Ascending aorta (tissue), 2 donors: ENCODE measurements around the gene DPPA4. TPM values are rescaled to one million over a fixed set of nuclear protein-coding genes. Genes with fewer than 3 reads are reported as not detected.
"Not testable (repeated sequence)": the region's sequence is repeated elsewhere in the genome, so short reads cannot be mapped to it uniquely, and the experiment has no call there.

Source experiments
- DNase-seq, 2 donors: peaks; one replicate each; pipeline ENCODE4 v3.0.0-alpha.2; 2019; ENCODE audit warnings: low spot score in 2 of 2
- H3K27ac ChIP-seq, 2 donors: fragments of 200-600 bp; sonication (generic); one replicate each; pipeline ENCODE4 v1.5.1; 2016 to 2017; ENCODE audit warnings: mild to moderate bottlenecking in 1 of 2
- H3K27me3 ChIP-seq: fragments of 200-600 bp; sonication (generic); one replicate; pipeline ENCODE4 v1.5.1; 2017
- H3K36me3 ChIP-seq, 2 donors: fragments of 200-600 bp; sonication (generic); one replicate each; pipeline ENCODE4 v1.5.1; 2016
- H3K4me1 ChIP-seq, 2 donors: fragments of 200-600 bp; sonication (generic); one replicate each; pipeline ENCODE4 v1.5.1; 2016 to 2017; ENCODE audit warnings: mild to moderate bottlenecking in 1 of 2
- H3K4me3 ChIP-seq, 2 donors: fragments of 200-600 bp; sonication (generic); one replicate each; pipeline ENCODE4 v1.5.1; 2016 to 2017; ENCODE audit warnings: mild to moderate bottlenecking in 1 of 2
- H3K9me3 ChIP-seq, 2 donors: fragments of 200-600 bp; sonication (generic); one replicate each; pipeline ENCODE4 v1.5.1; 2016
- CTCF ChIP-seq, 3 experiments: fragments of 200-600 bp in 2 of 3; fragments of 450-650 bp in 1 of 3; sonication (generic) in 2 of 3; IDR thresholded peaks; one replicate each; pipeline ENCODE4 v1.5.1; 2016 to 2019; ENCODE audit warnings: antibody characterized with exemption in 3 of 3, mild to moderate bottlenecking in 1 of 3, moderate library complexity in 1 of 3
- intact Hi-C: fragments of 100-400 bp; cut with DNase I; formaldehyde crosslinking; loops from one replicate; pipeline ENCODE4 v1.15.1; 2023
- total RNA-seq: library from RNA; depleted of rRNA; stranded (reverse); fragments of >200 nt; gene quantifications from one replicate; pipeline ENCODE4 v1.1.0, GENCODE V29; 2016

Gene DPPA4
- total RNA-seq, 1 donor from 2014 or later = not detected

DNA sequence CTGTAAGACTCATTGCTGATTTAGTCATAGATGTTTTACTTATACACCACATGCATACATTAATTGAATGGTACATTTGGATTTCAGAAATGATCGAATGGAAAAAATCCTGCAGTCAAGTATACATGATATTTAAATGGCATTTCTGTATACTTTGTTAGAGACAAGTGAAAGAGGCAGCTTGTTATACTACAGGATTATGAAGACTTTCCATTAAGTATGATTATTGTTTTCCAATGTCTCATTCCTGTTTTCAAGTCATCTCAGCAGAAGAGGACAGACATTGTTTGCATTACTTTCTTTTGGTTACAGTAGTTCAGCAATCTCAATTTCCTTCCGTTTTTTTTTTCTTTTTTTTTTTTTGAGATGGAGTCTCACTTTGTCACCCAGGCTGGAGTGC lies 36.6 kb upstream of the DPPA4 start:
- Histone ChIP-seq H3K27ac (no peak overlapping the region), H3K9me3 (no peaks in the 10 kb centered on the region), H3K36me3 (no peaks in the 10 kb centered on the region), H3K27me3 (no peaks in the 10 kb centered on the region), H3K4me1 (no peaks in the 10 kb centered on the region), H3K4me3 (no peak overlapping the region)
- DNase-seq = no peak
- intact Hi-C loops = no loop called here
- no peak for TF ChIP-seq CTCF (IDR thresholded peaks at IDR 0.05)

GRCh38 chr3:109372639-109373038 lies 35.3 kb upstream of the DPPA4 start:
- no peaks in the 10 kb centered on the region for H3K27me3 ChIP-seq
- H3K9me3 ChIP-seq = no peaks in the 10 kb centered on the region
- TF ChIP-seq CTCF (IDR thresholded peaks at IDR 0.05) = no peak
- intact Hi-C loops = no loop called here
- no peak overlapping the region for H3K4me3 ChIP-seq
- H3K4me1 ChIP-seq = no peaks in the 10 kb centered on the region
- H3K27ac ChIP-seq = no peak overlapping the region
- DNase-seq = no peak
- H3K36me3 ChIP-seq = no peaks in the 10 kb centered on the region

DNA sequence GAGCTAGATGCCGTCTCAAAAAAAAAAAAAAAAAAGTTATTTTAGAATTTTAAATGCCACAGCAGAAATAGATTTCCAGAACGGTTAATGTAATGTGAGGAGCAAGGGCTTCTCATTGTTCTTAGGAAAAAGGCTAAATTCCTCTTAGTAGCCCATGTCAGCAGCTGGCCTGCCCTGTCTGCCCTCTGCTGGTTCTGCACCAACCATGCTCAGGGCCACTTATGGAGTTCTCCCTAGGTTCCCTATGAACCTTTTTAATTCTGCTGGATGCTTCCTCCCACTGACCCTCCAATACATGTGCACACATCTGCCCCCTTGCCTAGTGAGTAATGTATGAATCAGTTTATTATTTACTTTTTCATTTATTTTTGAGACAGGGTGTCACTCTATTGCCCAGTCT lies 32.2 kb upstream of the DPPA4 start:
- no peak for DNase-seq
- intact Hi-C loops = no loop called here
- Histone ChIP-seq H3K4me3 (no peak overlapping the region), H3K27ac (no peak overlapping the region), H3K36me3 (no peaks in the 10 kb centered on the region), H3K4me1 (no peaks in the 10 kb centered on the region), H3K9me3 (no peaks in the 10 kb centered on the region), H3K27me3 (no peaks in the 10 kb centered on the region)
- TF ChIP-seq CTCF (IDR thresholded peaks at IDR 0.05) = no peak

GRCh38 chr3:109364088-109364487 lies 26.7 kb upstream of the DPPA4 start:
- H3K4me1 ChIP-seq = no peaks in the 10 kb centered on the region
- no peaks in the 10 kb centered on the region for H3K27me3 ChIP-seq
- TF ChIP-seq CTCF (IDR thresholded peaks at IDR 0.05) = no peak
- DNase-seq = no peak
- intact Hi-C loops = no loop called here
- H3K9me3 ChIP-seq = no peaks in the 10 kb centered on the region
- H3K27ac ChIP-seq = no peak overlapping the region
- H3K4me3 ChIP-seq = no peak overlapping the region
- H3K36me3 ChIP-seq = no peaks in the 10 kb centered on the region

DNA sequence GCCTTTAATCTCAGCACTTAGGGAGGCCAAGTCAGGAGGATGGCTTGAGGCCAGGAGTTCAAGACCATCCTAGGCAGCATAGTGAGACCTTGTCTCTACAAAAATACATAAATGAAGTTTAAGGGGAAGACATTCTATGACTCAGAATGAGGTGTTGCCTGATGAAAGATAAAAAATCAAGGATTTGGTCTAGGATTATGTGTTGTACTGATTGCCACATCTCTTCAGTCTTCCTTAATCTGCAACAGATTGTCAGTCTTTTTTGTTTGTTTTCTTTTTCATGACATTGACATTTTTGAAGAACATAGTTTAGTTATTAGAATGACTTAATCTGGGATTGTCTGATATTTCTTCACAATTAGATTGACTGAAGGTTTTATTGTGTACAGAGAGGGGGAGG lies 26.3 kb upstream of the DPPA4 start:
- no peak for TF ChIP-seq CTCF (IDR thresholded peaks at IDR 0.05)
- DNase-seq = no peak
- no peak overlapping the region for H3K4me3 ChIP-seq
- H3K27me3 ChIP-seq = no peaks in the 10 kb centered on the region
- intact Hi-C loops = no loop called here
- no peaks in the 10 kb centered on the region for H3K36me3 ChIP-seq
- no peak overlapping the region for H3K27ac ChIP-seq
- H3K9me3 ChIP-seq = no peaks in the 10 kb centered on the region
- H3K4me1 ChIP-seq = no peaks in the 10 kb centered on the region

GRCh38 chr3:109362823-109363222 lies 25.5 kb upstream of the DPPA4 start:
- intact Hi-C loops = no loop called here
- H3K4me3 ChIP-seq = no peak overlapping the region
- H3K27me3 ChIP-seq = no peaks in the 10 kb centered on the region
- H3K36me3 ChIP-seq = no peaks in the 10 kb centered on the region
- TF ChIP-seq CTCF (IDR thresholded peaks at IDR 0.05) = no peak
- no peak for DNase-seq
- H3K4me1 ChIP-seq = no peaks in the 10 kb centered on the region
- H3K9me3 ChIP-seq = no peaks in the 10 kb centered on the region
- H3K27ac ChIP-seq = no peak overlapping the region

DNA sequence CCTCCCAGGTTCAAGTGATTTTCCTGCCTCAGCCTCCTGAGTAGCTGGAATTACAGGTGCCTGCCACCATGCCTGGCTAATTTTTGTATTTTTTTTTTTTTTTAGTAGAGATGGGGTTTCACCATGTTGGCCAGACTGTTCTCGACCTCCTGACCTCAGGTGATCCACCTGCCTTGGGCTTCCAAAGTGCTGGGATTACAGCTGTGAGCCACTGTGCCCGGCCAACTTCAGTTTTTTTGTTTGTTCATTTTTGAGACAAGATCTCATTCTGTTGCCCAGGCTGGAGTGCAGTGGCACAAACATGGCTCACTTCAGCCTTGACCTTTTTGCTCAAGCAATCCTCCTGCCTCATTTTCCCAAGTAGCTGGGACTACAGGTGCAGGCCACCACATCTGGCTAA lies 21.5 kb upstream of the DPPA4 start:
- H3K27me3 ChIP-seq, DNase-seq, H3K4me1 ChIP-seq, H3K36me3 ChIP-seq, intact Hi-C loops, H3K4me3 ChIP-seq, H3K27ac ChIP-seq, H3K9me3 ChIP-seq: not testable (repeated sequence)
